HCT116 (cell line): ENCODE results near the gene RAP2A. TPM values are rescaled to one million over a fixed set of nuclear protein-coding genes. Genes with fewer than 3 reads are reported as not detected.

ENCODE experiments used
- ATAC-seq: fragments of 200-7000 bp; cut with Tn5 transposase; 2 replicates; pipeline ENCODE4 v1.9.1; 2020; ENCODE audit warnings: mild to moderate bottlenecking, moderate library complexity
- BruUV-seq: library from RNA; stranded (reverse); fragments of 400-500 nt; replicated peaks from 2 replicates; lab custom pipeline; 2021; lab: Mats Ljungman, UMichigan
- CTCF ChIA-PET: fragments of 300-600 bp; sonication (Branson Sonifier 250); formaldehyde crosslinking; loops from one replicate; lab custom pipeline; 2021; ENCODE audit warnings: antibody characterized with exemption; lab: Charles Lee
- POLR2A ChIA-PET: fragments of 300-600, 350-600 bp; sonication (Branson Sonifier 250); formaldehyde crosslinking; loops from one replicate; lab custom pipeline; 2021; ENCODE audit warnings: antibody characterized with exemption; lab: Charles Lee
- RAD21 ChIA-PET, 2 experiments: fragments of 300-600 bp; sonication (Branson Sonifier 250); formaldehyde crosslinking; loops; one replicate each; lab custom pipeline; 2023; ENCODE audit warnings: low total read pairs in 2 of 2; ENCODE audit not compliant: uncharacterized antibody in 2 of 2, unreplicated experiment in 2 of 2, low non-redundant PET in 1 of 2; lab: Charles Lee
- DNase-seq: peaks from one replicate; pipeline ENCODE4 v3.0.0-alpha.2; 2010; ENCODE audit warnings: low read depth, low spot score
- H2AFZ ChIP-seq: fragments of 200-600 bp; shearing (Covaris generic), sonication (generic); 2 replicates; pipeline ENCODE4 v1.6.1; 2017; ENCODE audit warnings: low read depth, mixed run types, mixed read lengths, antibody characterized with exemption, low read length; ENCODE audit not compliant: poor library complexity, severe bottlenecking
- H3K27ac ChIP-seq: 2 replicates; pipeline ENCODE4 v1.5.1; 2012; ENCODE audit warnings: low read depth, low read length
- H3K27me3 ChIP-seq: fragments of 200-600 bp; sonication (generic); 2 replicates; pipeline ENCODE4 v1.6.1; 2016; ENCODE audit warnings: mixed run types, low read length, mixed read lengths; ENCODE audit not compliant: insufficient read depth
- H3K36me3 ChIP-seq, 2 experiments: fragments of 200-500 bp in 1 of 2; fragments of 200-600 bp in 1 of 2; sonication (Bioruptor generic) in 1 of 2; sonication (generic) in 1 of 2; 2 replicates each; pipeline versions ENCODE4 v1.5.1 to v1.6.1; 2014 to 2016; ENCODE audit warnings: low read length in 2 of 2, inconsistent platforms in 1 of 2, mixed read lengths in 1 of 2, mixed run types in 1 of 2; ENCODE audit not compliant: insufficient read depth in 2 of 2, control insufficient read depth in 1 of 2
- H3K4me1 ChIP-seq, 2 experiments: fragments of 200-600 bp in 1 of 2; sonication (generic) in 1 of 2; 2 replicates each; pipeline versions ENCODE4 v1.5.1 to v1.6.1; 2012 to 2017; ENCODE audit warnings: low read length in 2 of 2, inconsistent platforms in 1 of 2, mild to moderate bottlenecking in 1 of 2, mixed read lengths in 1 of 2, mixed run types in 1 of 2, moderate library complexity in 1 of 2; ENCODE audit not compliant: insufficient read depth in 2 of 2, control insufficient read depth in 1 of 2
- H3K4me2 ChIP-seq: fragments of 200-600 bp; sonication (generic); 2 replicates; pipeline ENCODE4 v1.6.1; 2017; ENCODE audit warnings: mixed run types, low read length, mixed read lengths
- H3K4me3 ChIP-seq, 2 experiments: fragments of 200-600 bp in 1 of 2; sonication (generic) in 1 of 2; replicated peaks in 1 of 2; 2 replicates each; pipeline ENCODE4 v1.5.1; 2011 to 2016; ENCODE audit warnings: low read length in 2 of 2, control low read depth in 1 of 2, low read depth in 1 of 2, mild to moderate bottlenecking in 1 of 2, mixed read lengths in 1 of 2, mixed run types in 1 of 2
- H3K79me2 ChIP-seq: fragments of 200-600 bp; sonication (generic); 2 replicates; pipeline ENCODE4 v1.6.1; 2017; ENCODE audit warnings: mild to moderate bottlenecking, mixed run types, low read length, moderate library complexity, mixed read lengths; ENCODE audit not compliant: insufficient read depth
- H3K9ac ChIP-seq: fragments of 200-600 bp; sonication (generic); 2 replicates; pipeline ENCODE4 v1.6.1; 2016; ENCODE audit warnings: low read length, mixed read lengths
- H3K9me2 ChIP-seq: fragments of 200-600 bp; sonication (generic), shearing (Covaris generic); 2 replicates; pipeline ENCODE4 v1.6.1; 2017; ENCODE audit warnings: mixed run types, mild to moderate bottlenecking, moderate library complexity; ENCODE audit not compliant: insufficient read depth
- H3K9me3 ChIP-seq, 2 experiments: fragments of 200-500 bp in 1 of 2; fragments of 200-600 bp in 1 of 2; sonication (Bioruptor generic) in 1 of 2; sonication (generic) in 1 of 2; 2 replicates each; pipeline ENCODE4 v1.6.1; 2014 to 2017; ENCODE audit warnings: low read length in 2 of 2, mixed read lengths in 2 of 2, inconsistent platforms in 1 of 2, low read depth in 1 of 2, mild to moderate bottlenecking in 1 of 2, mixed run types in 1 of 2, moderate library complexity in 1 of 2; ENCODE audit not compliant: control insufficient read depth in 1 of 2, insufficient read depth in 1 of 2
- H4K20me1 ChIP-seq: fragments of 200-600 bp; sonication (generic), shearing (Covaris generic); 2 replicates; pipeline ENCODE4 v1.6.1; 2017; ENCODE audit warnings: mixed run types, mild to moderate bottlenecking, moderate library complexity; ENCODE audit not compliant: insufficient read depth
- CTCF ChIP-seq, 3 experiments: fragments of 200-600 bp in 1 of 3; sonication (generic) in 1 of 3; IDR thresholded peaks in 2 of 3; conservative IDR thresholded peaks in 1 of 3; 2 replicates each; pipeline ENCODE4 v1.5.1; 2012 to 2017; ENCODE audit warnings: low read depth in 2 of 3, low read length in 2 of 3, antibody characterized with exemption in 1 of 3, borderline replicate concordance in 1 of 3, control low read depth in 1 of 3, mild to moderate bottlenecking in 1 of 3, mixed read lengths in 1 of 3, mixed run types in 1 of 3, moderate library complexity in 1 of 3; ENCODE audit not compliant: insufficient read depth in 1 of 3
- ELF1 ChIP-seq: IDR thresholded peaks from 2 replicates; pipeline ENCODE4 v1.6.1; 2012; ENCODE audit warnings: low read depth, borderline replicate concordance
- POLR2A ChIP-seq: IDR thresholded peaks from 2 replicates; pipeline ENCODE4 v1.7.0; 2011; ENCODE audit warnings: borderline replicate concordance; ENCODE audit not compliant: insufficient read depth, insufficient read length; ENCODE audit errors: extremely low read depth
- RAD21 ChIP-seq: IDR thresholded peaks from 2 replicates; pipeline ENCODE4 v1.6.1; 2012; ENCODE audit warnings: low read depth, mild to moderate bottlenecking
- SP1 ChIP-seq: IDR thresholded peaks from 2 replicates; pipeline ENCODE4 v1.6.1; 2012; ENCODE audit warnings: low read depth
- ZBTB33 ChIP-seq: IDR thresholded peaks from 2 replicates; pipeline ENCODE4 v1.6.1; 2011; ENCODE audit warnings: mild to moderate bottlenecking, low read length, moderate library complexity; ENCODE audit not compliant: insufficient replicate concordance; ENCODE audit errors: extremely low read depth
- intact Hi-C: fragments of 100-400 bp; cut with micrococcal nuclease; formaldehyde crosslinking; loops from 2 replicates; pipeline ENCODE4 v1.10.0; 2022
- total RNA-seq: library from RNA; stranded (reverse); gene quantifications from one replicate; pipeline ENCODE4 v1.2.1, GENCODE V29; 2021; ENCODE audit not compliant: unreplicated experiment

The RAP2A gene
- total RNA-seq, 1 experiment from 2014 or later = 27.6 TPM

GRCh38 chr13:97506511-97506910, 72.5 kb downstream of the RAP2A start:
- H2AFZ ChIP-seq = no peak overlapping the region
- RAD21 ChIA-PET = no interaction called here

GRCh38 chr13:97512732-97513131, 78.8 kb downstream of the RAP2A start:
- no TSS peak for BruUV-seq
- DNase-seq (no peak), ATAC-seq (peak; percentile 64)
- ChIA-PET RAD21 (no interaction called here), POLR2A (no interaction called here), CTCF (interaction anchor here (1.2 kb wide), 1 partner anchor 15 kb away, joined by 3 read pairs; no protein-coding TSS in a partner anchor)
- Histone ChIP-seq H3K9ac (no peak overlapping the region), H3K79me2 (no peaks in the 10 kb centered on the region), H3K27me3 (no peaks in the 10 kb centered on the region), H3K4me2 (no peak overlapping the region), H3K4me1 (no peaks in the 10 kb centered on the region), H3K27ac (no peak overlapping the region)
- 0 out of 6 replicates have a peak, but pooled peaks of 1 of the 3 experiments have one; percentile 14 for TF ChIP-seq CTCF (IDR thresholded peaks at IDR 0.05 in 2 of 3, conservative IDR thresholded peaks at IDR 0.05 in 1 of 3; ENCODE audit: borderline replicate concordance in 1 of 3, insufficient read depth in 1 of 3, low read depth in 2 of 3, low read length in 2 of 3)
- TF ChIP-seq ZBTB33 = no peak
- peak; percentile 34; the same call in 1 of the 2 replicates for TF ChIP-seq RAD21
- TF ChIP-seq, all 23 proteins: peak for 2
- H3K9me2 ChIP-seq = no peaks in the 10 kb centered on the region
- no peak overlapping the region for H3K4me3 ChIP-seq
- no peaks in the 10 kb centered on the region for H3K36me3 ChIP-seq
- H4K20me1 ChIP-seq = no peaks in the 10 kb centered on the region
- H3K9me3 ChIP-seq = no peaks in the 10 kb centered on the region
- intact Hi-C loops = no loop called here
- H2AFZ ChIP-seq = no peak overlapping the region

More at GRCh38 chr13:97506511-97506910, 72.5 kb downstream of the RAP2A start:
- BruUV-seq = no TSS peak
- Histone ChIP-seq H3K4me3 (no peak overlapping the region), H3K27me3 (0 out of 2 replicates have a peak, but pooled peaks cover 6% of the 10 kb centered on the region), H4K20me1 (no peaks in the 10 kb centered on the region), H3K9me3 (no peaks in the 10 kb centered on the region), H3K27ac (no peak overlapping the region), H3K36me3 (no peaks in the 10 kb centered on the region), H3K4me2 (no peak overlapping the region)
- no peak for ATAC-seq
- intact Hi-C loops = loop anchor here (10.0 kb wide), 1 partner anchor 492 kb away; no protein-coding TSS in a partner anchor
- POLR2A ChIA-PET = no interaction called here
- TF ChIP-seq ELF1 (no peak), POLR2A (no peak), SP1 (no peak)
- TF ChIP-seq, all 23 proteins: peak for 0
- H3K9me2 ChIP-seq = no peaks in the 10 kb centered on the region
- H3K79me2 ChIP-seq = no peaks in the 10 kb centered on the region
- H3K4me1 ChIP-seq = no peaks in the 10 kb centered on the region
- DNase-seq = no peak
- CTCF ChIA-PET = no interaction called here
- no peak overlapping the region for H3K9ac ChIP-seq
